ENCODE data around the gene ARHGAP26. TPM values are rescaled to one million over a fixed set of nuclear protein-coding genes. Genes with fewer than 3 reads are reported as not detected.

Gene ARHGAP26
- total and polyA plus RNA-seq, 2 experiments from 2014 or later, result 9.5 to 16.8 TPM

DNA sequence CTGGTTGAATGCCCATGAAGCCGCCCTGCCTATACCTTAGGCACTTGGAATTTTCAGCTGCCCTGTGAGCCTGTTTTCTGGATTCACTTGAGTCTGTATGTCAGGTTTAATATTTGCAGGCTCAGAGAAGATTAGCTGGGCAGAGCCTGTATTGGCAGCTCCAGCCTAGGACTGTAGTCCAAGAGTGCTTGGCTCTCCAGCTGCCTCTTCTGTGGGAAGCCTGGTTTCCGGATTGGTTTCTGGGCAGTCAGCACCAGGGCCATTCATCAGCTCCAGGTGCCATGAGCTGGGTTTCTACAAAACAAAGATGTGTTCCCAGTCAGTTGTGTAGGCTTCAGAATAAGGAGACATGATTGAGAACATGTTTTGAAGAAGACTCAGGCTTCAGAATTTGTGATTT, 90.1 kb downstream of the ARHGAP26 start:
- H3K27me3 ChIP-seq (ENCODE audit: insufficient read depth), result no peaks in the 10 kb centered on the region
- no peak overlapping the region for H3K4me3 ChIP-seq
- peaks cover 23% of the 10 kb centered on the region for H3F3A ChIP-seq (replicated peaks; ENCODE audit: low read depth)
- Mint-ChIP-seq H3K27ac (no peak overlapping the region), H3K27me3 (ENCODE audit: insufficient read depth, low read depth, poor library complexity) (peaks cover 9% of the 10 kb centered on the region), H3K4me1 (peaks cover 65% of the 10 kb centered on the region), H3K36me3 (ENCODE audit: low read depth) (no peaks in the 10 kb centered on the region), H3K9me3 (no peaks in the 10 kb centered on the region), H3K4me3 (no peak overlapping the region)
- H3K4me2 ChIP-seq, result no peak overlapping the region
- H2AFZ ChIP-seq, result no peak overlapping the region
- no peaks in the 10 kb centered on the region for H3K36me3 ChIP-seq (ENCODE audit: insufficient read depth)
- no peak overlapping the region for H3K27ac ChIP-seq (ENCODE audit: low read depth)
- no peak for ATAC-seq
- H3K4me1 ChIP-seq (ENCODE audit: insufficient read depth), result peaks cover 51% of the 10 kb centered on the region
- H4K20me1 ChIP-seq (replicated peaks; ENCODE audit: insufficient read depth), result no peaks in the 10 kb centered on the region
- DNase-seq (ENCODE audit: low spot score), result no peak
- TF ChIP-seq STAT1 (IDR thresholded peaks at IDR 0.05; ENCODE audit: unreplicated experiment) (no peak), EZH2phosphoT487 (IDR thresholded peaks at IDR 0.05; ENCODE audit: unreplicated experiment) (no peak), ZNF114 (CRISPR knock-in tag; IDR thresholded peaks at IDR 0.05) (no peak), POLR2AphosphoS5 (IDR thresholded peaks at IDR 0.05; ENCODE audit: low read depth) (no peak), CREB1 (CRISPR knock-in tag; IDR thresholded peaks at IDR 0.05; ENCODE audit: low read depth) (no peak), NANOG (IDR thresholded peaks at IDR 0.05; ENCODE audit: borderline replicate concordance) (no peak), ZNF331 (CRISPR knock-in tag; IDR thresholded peaks at IDR 0.05; ENCODE audit: low read depth) (no peak), JUNB (IDR thresholded peaks at IDR 0.05; ENCODE audit: unreplicated experiment) (no peak), EZH2 (IDR thresholded peaks at IDR 0.05; ENCODE audit: low read depth, unreplicated experiment) (no peak)
- TF ChIP-seq, protein P1, sequence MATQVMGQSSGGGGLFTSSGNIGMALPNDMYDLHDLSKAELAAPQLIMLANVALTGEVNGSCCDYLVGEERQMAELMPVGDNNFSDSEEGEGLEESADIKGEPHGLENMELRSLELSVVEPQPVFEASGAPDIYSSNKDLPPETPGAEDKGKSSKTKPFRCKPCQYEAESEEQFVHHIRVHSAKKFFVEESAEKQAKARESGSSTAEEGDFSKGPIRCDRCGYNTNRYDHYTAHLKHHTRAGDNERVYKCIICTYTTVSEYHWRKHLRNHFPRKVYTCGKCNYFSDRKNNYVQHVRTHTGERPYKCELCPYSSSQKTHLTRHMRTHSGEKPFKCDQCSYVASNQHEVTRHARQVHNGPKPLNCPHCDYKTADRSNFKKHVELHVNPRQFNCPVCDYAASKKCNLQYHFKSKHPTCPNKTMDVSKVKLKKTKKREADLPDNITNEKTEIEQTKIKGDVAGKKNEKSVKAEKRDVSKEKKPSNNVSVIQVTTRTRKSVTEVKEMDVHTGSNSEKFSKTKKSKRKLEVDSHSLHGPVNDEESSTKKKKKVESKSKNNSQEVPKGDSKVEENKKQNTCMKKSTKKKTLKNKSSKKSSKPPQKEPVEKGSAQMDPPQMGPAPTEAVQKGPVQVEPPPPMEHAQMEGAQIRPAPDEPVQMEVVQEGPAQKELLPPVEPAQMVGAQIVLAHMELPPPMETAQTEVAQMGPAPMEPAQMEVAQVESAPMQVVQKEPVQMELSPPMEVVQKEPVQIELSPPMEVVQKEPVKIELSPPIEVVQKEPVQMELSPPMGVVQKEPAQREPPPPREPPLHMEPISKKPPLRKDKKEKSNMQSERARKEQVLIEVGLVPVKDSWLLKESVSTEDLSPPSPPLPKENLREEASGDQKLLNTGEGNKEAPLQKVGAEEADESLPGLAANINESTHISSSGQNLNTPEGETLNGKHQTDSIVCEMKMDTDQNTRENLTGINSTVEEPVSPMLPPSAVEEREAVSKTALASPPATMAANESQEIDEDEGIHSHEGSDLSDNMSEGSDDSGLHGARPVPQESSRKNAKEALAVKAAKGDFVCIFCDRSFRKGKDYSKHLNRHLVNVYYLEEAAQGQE (IDR thresholded peaks at IDR 0.05; ENCODE audit: unreplicated experiment), result no peak
- TF ChIP-seq, protein P2, sequence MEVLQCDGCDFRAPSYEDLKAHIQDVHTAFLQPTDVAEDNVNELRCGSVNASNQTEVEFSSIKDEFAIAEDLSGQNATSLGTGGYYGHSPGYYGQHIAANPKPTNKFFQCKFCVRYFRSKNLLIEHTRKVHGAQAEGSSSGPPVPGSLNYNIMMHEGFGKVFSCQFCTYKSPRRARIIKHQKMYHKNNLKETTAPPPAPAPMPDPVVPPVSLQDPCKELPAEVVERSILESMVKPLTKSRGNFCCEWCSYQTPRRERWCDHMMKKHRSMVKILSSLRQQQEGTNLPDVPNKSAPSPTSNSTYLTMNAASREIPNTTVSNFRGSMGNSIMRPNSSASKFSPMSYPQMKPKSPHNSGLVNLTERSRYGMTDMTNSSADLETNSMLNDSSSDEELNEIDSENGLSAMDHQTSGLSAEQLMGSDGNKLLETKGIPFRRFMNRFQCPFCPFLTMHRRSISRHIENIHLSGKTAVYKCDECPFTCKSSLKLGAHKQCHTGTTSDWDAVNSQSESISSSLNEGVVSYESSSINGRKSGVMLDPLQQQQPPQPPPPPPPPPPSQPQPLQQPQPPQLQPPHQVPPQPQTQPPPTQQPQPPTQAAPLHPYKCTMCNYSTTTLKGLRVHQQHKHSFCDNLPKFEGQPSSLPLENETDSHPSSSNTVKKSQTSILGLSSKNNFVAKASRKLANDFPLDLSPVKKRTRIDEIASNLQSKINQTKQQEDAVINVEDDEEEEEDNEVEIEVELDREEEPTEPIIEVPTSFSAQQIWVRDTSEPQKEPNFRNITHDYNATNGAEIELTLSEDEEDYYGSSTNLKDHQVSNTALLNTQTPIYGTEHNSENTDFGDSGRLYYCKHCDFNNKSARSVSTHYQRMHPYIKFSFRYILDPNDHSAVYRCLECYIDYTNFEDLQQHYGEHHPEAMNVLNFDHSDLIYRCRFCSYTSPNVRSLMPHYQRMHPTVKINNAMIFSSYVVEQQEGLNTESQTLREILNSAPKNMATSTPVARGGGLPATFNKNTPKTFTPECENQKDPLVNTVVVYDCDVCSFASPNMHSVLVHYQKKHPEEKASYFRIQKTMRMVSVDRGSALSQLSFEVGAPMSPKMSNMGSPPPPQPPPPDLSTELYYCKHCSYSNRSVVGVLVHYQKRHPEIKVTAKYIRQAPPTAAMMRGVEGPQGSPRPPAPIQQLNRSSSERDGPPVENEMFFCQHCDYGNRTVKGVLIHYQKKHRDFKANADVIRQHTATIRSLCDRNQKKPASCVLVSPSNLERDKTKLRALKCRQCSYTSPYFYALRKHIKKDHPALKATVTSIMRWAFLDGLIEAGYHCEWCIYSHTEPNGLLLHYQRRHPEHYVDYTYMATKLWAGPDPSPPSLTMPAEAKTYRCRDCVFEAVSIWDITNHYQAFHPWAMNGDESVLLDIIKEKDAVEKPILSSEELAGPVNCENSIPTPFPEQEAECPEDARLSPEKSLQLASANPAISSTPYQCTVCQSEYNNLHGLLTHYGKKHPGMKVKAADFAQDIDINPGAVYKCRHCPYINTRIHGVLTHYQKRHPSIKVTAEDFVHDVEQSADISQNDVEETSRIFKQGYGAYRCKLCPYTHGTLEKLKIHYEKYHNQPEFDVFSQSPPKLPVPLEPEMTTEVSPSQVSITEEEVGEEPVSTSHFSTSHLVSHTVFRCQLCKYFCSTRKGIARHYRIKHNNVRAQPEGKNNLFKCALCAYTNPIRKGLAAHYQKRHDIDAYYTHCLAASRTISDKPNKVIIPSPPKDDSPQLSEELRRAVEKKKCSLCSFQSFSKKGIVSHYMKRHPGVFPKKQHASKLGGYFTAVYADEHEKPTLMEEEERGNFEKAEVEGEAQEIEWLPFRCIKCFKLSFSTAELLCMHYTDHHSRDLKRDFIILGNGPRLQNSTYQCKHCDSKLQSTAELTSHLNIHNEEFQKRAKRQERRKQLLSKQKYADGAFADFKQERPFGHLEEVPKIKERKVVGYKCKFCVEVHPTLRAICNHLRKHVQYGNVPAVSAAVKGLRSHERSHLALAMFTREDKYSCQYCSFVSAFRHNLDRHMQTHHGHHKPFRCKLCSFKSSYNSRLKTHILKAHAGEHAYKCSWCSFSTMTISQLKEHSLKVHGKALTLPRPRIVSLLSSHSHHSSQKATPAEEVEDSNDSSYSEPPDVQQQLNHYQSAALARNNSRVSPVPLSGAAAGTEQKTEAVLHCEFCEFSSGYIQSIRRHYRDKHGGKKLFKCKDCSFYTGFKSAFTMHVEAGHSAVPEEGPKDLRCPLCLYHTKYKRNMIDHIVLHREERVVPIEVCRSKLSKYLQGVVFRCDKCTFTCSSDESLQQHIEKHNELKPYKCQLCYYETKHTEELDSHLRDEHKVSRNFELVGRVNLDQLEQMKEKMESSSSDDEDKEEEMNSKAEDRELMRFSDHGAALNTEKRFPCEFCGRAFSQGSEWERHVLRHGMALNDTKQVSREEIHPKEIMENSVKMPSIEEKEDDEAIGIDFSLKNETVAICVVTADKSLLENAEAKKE (CRISPR knock-in tag; IDR thresholded peaks at IDR 0.05), result no peak
- TF ChIP-seq, protein P3, sequence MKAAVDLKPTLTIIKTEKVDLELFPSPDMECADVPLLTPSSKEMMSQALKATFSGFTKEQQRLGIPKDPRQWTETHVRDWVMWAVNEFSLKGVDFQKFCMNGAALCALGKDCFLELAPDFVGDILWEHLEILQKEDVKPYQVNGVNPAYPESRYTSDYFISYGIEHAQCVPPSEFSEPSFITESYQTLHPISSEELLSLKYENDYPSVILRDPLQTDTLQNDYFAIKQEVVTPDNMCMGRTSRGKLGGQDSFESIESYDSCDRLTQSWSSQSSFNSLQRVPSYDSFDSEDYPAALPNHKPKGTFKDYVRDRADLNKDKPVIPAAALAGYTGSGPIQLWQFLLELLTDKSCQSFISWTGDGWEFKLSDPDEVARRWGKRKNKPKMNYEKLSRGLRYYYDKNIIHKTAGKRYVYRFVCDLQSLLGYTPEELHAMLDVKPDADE (IDR thresholded peaks at IDR 0.05), result no peak
- TF ChIP-seq, protein P4, sequence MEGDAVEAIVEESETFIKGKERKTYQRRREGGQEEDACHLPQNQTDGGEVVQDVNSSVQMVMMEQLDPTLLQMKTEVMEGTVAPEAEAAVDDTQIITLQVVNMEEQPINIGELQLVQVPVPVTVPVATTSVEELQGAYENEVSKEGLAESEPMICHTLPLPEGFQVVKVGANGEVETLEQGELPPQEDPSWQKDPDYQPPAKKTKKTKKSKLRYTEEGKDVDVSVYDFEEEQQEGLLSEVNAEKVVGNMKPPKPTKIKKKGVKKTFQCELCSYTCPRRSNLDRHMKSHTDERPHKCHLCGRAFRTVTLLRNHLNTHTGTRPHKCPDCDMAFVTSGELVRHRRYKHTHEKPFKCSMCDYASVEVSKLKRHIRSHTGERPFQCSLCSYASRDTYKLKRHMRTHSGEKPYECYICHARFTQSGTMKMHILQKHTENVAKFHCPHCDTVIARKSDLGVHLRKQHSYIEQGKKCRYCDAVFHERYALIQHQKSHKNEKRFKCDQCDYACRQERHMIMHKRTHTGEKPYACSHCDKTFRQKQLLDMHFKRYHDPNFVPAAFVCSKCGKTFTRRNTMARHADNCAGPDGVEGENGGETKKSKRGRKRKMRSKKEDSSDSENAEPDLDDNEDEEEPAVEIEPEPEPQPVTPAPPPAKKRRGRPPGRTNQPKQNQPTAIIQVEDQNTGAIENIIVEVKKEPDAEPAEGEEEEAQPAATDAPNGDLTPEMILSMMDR (conservative IDR thresholded peaks at IDR 0.05; ENCODE audit: low read depth in 2 of 2), result no peak
- peaks cover 52% of the 10 kb centered on the region for H3K79me2 ChIP-seq (replicated peaks; ENCODE audit: insufficient read depth)
- peaks cover 5% of the 10 kb centered on the region for H3K9me2 ChIP-seq (ENCODE audit: insufficient read depth)

Data from GM23338 (cell line).